Measurements from ENCODE around the gene SH2D3C.

DNA sequence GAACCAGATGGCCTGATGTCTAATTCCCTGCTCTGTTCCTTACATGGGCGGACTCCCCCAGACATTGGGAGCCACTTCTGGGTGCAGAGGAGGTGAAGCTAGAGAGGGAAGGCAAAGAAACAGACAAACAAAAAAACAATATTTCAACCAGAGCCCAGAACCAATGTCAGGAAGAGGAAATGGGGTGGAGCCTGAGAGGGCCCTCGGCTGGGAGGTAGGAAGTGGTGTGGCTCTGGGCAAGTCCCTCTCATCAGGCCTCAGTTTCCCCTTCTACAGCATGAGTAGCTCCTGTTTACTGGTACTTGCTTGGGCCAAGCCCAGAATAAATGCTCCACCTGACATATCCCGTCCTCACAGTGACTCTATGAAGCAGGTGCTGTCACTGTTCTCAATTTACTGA, 11.1 kb downstream of the SH2D3C start:
- TF ChIP-seq, protein P1, sequence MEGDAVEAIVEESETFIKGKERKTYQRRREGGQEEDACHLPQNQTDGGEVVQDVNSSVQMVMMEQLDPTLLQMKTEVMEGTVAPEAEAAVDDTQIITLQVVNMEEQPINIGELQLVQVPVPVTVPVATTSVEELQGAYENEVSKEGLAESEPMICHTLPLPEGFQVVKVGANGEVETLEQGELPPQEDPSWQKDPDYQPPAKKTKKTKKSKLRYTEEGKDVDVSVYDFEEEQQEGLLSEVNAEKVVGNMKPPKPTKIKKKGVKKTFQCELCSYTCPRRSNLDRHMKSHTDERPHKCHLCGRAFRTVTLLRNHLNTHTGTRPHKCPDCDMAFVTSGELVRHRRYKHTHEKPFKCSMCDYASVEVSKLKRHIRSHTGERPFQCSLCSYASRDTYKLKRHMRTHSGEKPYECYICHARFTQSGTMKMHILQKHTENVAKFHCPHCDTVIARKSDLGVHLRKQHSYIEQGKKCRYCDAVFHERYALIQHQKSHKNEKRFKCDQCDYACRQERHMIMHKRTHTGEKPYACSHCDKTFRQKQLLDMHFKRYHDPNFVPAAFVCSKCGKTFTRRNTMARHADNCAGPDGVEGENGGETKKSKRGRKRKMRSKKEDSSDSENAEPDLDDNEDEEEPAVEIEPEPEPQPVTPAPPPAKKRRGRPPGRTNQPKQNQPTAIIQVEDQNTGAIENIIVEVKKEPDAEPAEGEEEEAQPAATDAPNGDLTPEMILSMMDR (conservative IDR thresholded peaks at IDR 0.05 in 1 of 2, IDR thresholded peaks at IDR 0.05 in 1 of 2; ENCODE audit: extremely low read depth in 1 of 2, insufficient read depth in 1 of 2, low read depth in 1 of 2, low read length in 2 of 2) = no peak
- no peak for TF ChIP-seq EZH2 (IDR thresholded peaks at IDR 0.05; ENCODE audit: borderline replicate concordance, low read length)

Measured in mammary epithelial cell (primary cell).